Breast epithelium (tissue), 4 donors: Measurements from ENCODE around the gene COL17A1. TPM values are rescaled to one million over a fixed set of nuclear protein-coding genes. Genes with fewer than 3 reads are reported as not detected.

ENCODE experiments used
- DNase-seq, 2 donors: peaks; one replicate each; pipeline ENCODE4 v3.0.0-alpha.2; 2019; ENCODE audit warnings: low spot score in 2 of 2
- H3K27ac ChIP-seq, 2 donors: fragments of 200-600 bp; sonication (generic) in 1 of 2; one replicate each; pipeline ENCODE4 v1.5.1; 2016 to 2019; ENCODE audit warnings: mild to moderate bottlenecking in 1 of 2
- H3K27me3 ChIP-seq, 2 donors: fragments of 200-600 bp; sonication (generic) in 1 of 2; one replicate each; pipeline versions ENCODE4 v1.5.1 to v1.6.0; 2017 to 2019; ENCODE audit warnings: control low read depth in 1 of 2, mild to moderate bottlenecking in 1 of 2
- H3K36me3 ChIP-seq: fragments of 200-600 bp; one replicate; pipeline ENCODE4 v1.5.1; 2019
- H3K4me1 ChIP-seq, 2 donors: fragments of 200-600 bp; sonication (generic); one replicate each; pipeline ENCODE4 v1.5.1; 2016 to 2019; ENCODE audit warnings: control low read depth in 1 of 2
- H3K4me3 ChIP-seq, 3 donors: fragments of 200-600 bp; sonication (generic); 1 replicate in 2 of 3; 2 replicates in 1 of 3; pipeline ENCODE4 v1.5.1; 2016 to 2019; ENCODE audit warnings: mild to moderate bottlenecking in 3 of 3, moderate library complexity in 2 of 3
- H3K9me3 ChIP-seq, 2 donors: fragments of 200-600 bp; sonication (generic) in 1 of 2; one replicate each; pipeline ENCODE4 v1.5.1; 2016 to 2019; ENCODE audit warnings: control low read depth in 1 of 2
- CTCF ChIP-seq, 3 donors: fragments of 450-650 bp; IDR thresholded peaks; one replicate each; pipeline ENCODE4 v1.5.1; 2016 to 2017; ENCODE audit warnings: antibody characterized with exemption in 3 of 3, mild to moderate bottlenecking in 3 of 3, moderate library complexity in 3 of 3
- POLR2A ChIP-seq: fragments of 450-650 bp; IDR thresholded peaks from one replicate; pipeline ENCODE4 v1.6.1; 2016; ENCODE audit warnings: antibody characterized with exemption, mild to moderate bottlenecking, moderate library complexity
- POLR2AphosphoS5 ChIP-seq, 3 donors: sonication (generic); formaldehyde crosslinking; IDR thresholded peaks; one replicate each; pipeline ENCODE4 v1.6.1; 2017; ENCODE audit warnings: antibody characterized with exemption in 3 of 3
- intact Hi-C: fragments of 100-400 bp; cut with DNase I; formaldehyde crosslinking; loops from one replicate; pipeline ENCODE4 v1.15.1; 2023; ENCODE audit warnings: low total_unique reads
- total RNA-seq, 3 donors: library from RNA; depleted of rRNA; stranded (reverse); fragments of >200 nt; gene quantifications; one replicate each; pipeline ENCODE4 v1.1.0, GENCODE V29; 2016

Gene COL17A1
- total RNA-seq, 3 donors from 2014 or later: 0.16 to 56.1 (median 34.1) TPM

GRCh38 chr10:104005172-104005863 lies 80.4 kb downstream of the COL17A1 start:
- Histone ChIP-seq H3K36me3 (peaks cover 4% of the 10 kb centered on the region), H3K27ac (no peak overlapping the region), H3K9me3 (no peaks in the 10 kb centered on the region), H3K4me3 (no peak overlapping the region), H3K27me3 (no peaks in the 10 kb centered on the region), H3K4me1 (no peaks in the 10 kb centered on the region)
- no peak for DNase-seq
- intact Hi-C loops: no loop called here
- no peak for TF ChIP-seq POLR2AphosphoS5 (IDR thresholded peaks at IDR 0.05)
- TF ChIP-seq POLR2A: no peak
- no peak for TF ChIP-seq CTCF (IDR thresholded peaks at IDR 0.05)

DNA sequence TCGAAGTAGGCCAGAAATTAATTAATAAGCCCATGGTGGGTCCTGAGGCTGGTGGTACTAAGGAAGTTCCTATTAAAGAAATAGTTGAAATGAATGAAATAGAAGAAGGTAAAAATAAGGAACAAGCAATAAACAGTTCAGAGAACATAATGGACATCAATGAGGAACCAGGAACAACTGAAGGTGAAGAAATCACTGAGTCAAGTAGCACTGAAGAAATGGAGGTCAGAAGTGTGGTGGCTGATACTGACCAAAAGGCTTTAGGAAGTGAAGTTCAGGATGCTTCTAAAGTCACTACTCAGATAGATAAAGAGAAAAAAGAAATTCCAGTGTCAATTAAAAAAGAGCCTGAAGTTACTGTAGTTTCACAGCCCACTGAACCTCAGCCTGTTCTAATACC lies 82.8 kb downstream of the COL17A1 start:
- TF ChIP-seq POLR2A (no peak), POLR2AphosphoS5 (IDR thresholded peaks at IDR 0.05) (no peak), CTCF (IDR thresholded peaks at IDR 0.05) (no peak)
- peaks cover 4% of the 10 kb centered on the region for H3K36me3 ChIP-seq
- no peaks in the 10 kb centered on the region for H3K9me3 ChIP-seq
- intact Hi-C loops: no loop called here
- H3K27ac ChIP-seq: no peak overlapping the region
- H3K27me3 ChIP-seq: no peaks in the 10 kb centered on the region
- DNase-seq: no peak
- no peaks in the 10 kb centered on the region for H3K4me1 ChIP-seq
- H3K4me3 ChIP-seq: no peak overlapping the region

DNA sequence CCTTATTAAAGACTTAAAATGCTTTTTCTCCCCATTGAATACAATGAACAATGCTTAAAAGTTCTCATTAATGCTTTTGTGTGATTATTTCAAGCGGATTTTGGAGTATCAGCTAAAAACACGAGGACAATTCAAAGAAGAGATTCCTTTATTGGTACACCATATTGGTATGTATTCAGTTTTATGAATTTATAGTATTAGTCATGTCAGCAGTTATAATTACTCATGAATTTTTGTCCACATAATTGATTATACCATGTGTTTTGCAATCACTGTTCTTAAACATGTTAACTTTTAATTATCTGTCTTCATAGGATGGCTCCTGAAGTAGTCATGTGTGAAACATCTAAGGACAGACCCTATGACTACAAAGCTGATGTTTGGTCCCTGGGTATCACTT lies 86.9 kb downstream of the COL17A1 start:
- Histone ChIP-seq H3K36me3 (peaks cover 4% of the 10 kb centered on the region), H3K4me1 (no peaks in the 10 kb centered on the region), H3K27ac (no peak overlapping the region), H3K4me3 (no peak overlapping the region), H3K9me3 (no peaks in the 10 kb centered on the region), H3K27me3 (no peaks in the 10 kb centered on the region)
- no peak for DNase-seq
- intact Hi-C loops: no loop called here
- no peak for TF ChIP-seq POLR2A
- TF ChIP-seq POLR2AphosphoS5 (IDR thresholded peaks at IDR 0.05): no peak
- TF ChIP-seq CTCF (IDR thresholded peaks at IDR 0.05): no peak

DNA sequence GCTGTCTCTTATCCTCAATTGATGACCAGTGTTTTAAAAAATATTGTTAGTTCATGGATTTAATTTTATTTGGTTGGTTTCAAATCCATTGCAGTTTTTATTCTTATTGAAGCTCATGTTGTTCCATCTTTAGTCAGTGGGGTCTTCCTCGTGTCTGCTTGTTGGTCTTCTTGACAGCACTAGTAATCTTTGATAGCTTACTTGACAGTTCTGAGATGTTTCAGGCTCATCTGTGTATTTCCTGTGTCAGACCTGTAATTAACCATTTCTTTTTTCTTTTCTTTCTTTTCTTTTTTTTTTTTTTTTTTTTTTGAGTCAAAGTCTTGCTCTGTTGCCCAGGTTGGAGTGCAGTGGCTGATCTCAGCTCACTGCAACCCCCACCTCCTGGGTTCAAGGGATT lies 90.5 kb downstream of the COL17A1 start:
- Histone ChIP-seq H3K27me3 (no peaks in the 10 kb centered on the region), H3K27ac (no peak overlapping the region), H3K4me3 (no peak overlapping the region), H3K36me3 (no peaks in the 10 kb centered on the region), H3K9me3 (no peaks in the 10 kb centered on the region), H3K4me1 (no peaks in the 10 kb centered on the region)
- DNase-seq: no peak
- intact Hi-C loops: no loop called here
- no peak for TF ChIP-seq CTCF (IDR thresholded peaks at IDR 0.05)
- no peak for TF ChIP-seq POLR2A
- no peak for TF ChIP-seq POLR2AphosphoS5 (IDR thresholded peaks at IDR 0.05)

DNA sequence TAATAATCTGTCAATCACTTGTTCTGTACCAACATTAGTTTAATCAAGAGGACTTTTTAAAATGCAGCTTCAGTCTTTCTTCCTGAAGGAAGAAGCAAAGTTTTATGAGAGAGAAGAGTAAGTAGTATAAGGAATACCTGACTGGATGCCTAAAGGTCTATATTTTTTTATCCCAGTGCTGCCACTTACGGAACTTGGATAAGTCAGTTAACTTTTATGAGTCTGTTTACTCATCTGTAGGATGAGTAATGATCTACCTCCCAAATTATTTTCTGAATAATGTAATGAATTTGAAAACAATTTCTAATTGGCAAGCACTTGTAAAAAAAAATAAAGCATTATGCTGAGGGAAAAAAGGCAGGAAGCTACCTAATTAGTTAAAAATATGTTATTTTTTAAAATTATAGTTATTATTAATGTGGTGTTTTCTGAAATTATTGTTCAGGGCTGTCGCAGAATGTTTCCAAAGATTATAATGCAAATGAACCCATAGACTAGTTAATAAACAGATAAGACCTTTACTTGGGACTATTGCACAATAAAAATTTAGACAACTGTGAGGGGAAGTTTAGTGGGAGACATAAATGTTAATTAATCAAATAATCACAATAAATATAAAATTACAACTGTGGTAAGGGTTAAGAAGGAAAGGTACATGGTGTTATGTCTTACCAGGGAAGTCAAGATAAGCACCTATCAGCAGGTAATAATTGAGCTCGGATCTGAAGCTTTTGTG lies 94.1 kb downstream of the COL17A1 start:
- Histone ChIP-seq H3K36me3 (no peaks in the 10 kb centered on the region), H3K9me3 (no peaks in the 10 kb centered on the region), H3K27ac (no peak overlapping the region), H3K4me3 (no peak overlapping the region), H3K4me1 (no peaks in the 10 kb centered on the region), H3K27me3 (no peaks in the 10 kb centered on the region)
- intact Hi-C loops: no loop called here
- no peak for DNase-seq
- TF ChIP-seq CTCF (IDR thresholded peaks at IDR 0.05): no peak
